Activated gamma-delta T cell (primary cell): Measurements from ENCODE around the gene SERPIND1.

Experiments used
- DNase-seq: peaks from one replicate; lab custom pipeline; 2025; lab: John Stamatoyannopoulos, UW

Gene SERPIND1

GRCh38 chr22:20792966-20793728, 19.2 kb downstream of the SERPIND1 start:
- no peak for DNase-seq

- DNase-seq = no peak
Measured at GRCh38 chr22:20793748-20794649, 20.1 kb downstream of the SERPIND1 start.

DNA sequence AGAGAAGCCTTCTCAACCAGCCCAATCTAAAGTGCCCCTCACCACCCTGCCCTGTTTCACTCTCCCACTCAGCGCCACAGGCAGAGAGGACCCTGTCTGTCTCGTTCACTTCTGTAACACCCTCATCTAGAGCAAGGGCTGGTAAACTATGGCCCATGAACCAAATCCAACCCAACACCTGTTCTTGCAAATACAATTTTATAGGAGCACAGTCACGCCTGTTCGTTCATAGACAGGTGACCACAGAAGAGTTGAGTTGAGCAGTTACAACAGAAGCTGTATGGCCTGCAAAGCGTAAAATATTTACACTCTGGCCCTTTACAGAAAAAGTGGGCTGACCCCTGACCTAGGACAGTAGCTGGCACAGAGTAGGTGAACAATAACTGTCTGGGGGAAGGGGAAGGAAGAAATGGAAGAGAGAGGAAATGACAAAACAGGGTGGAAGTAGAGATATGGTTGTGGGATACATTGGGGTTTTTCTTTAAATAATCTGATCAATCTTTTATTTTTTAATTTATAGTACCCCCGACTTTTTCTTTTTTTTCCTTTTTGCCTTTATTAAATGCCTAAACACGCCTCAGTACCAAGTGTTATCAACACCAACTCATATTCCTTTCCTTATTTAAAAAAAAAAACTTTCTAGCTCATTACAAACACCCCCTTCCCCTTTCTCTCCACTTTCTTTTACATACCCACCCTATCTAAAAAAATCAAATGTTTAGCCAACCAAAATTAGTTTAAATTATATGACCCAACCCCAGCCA, 20.9 kb downstream of the SERPIND1 start:
- no peak for DNase-seq

DNA sequence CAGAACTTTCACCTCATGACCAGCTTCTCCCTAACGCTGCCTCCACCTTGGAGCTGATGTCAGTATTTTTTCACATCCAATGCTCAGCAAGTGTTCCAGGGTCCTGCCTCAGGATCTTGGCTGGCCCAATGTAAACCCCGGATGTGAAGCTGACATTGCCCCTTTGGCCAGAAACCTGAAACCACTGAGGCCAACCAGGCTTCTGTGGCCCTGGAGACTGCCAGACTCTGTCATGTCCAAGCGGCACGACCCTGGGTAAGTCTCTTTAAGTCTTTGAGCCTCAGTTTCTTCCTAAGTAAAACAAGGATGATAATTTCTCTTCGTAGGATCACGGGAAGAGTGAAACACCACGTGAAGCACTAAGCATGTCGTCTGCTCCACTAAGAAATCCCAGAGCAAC, 22.8 kb downstream of the SERPIND1 start:
- no peak for DNase-seq

DNA sequence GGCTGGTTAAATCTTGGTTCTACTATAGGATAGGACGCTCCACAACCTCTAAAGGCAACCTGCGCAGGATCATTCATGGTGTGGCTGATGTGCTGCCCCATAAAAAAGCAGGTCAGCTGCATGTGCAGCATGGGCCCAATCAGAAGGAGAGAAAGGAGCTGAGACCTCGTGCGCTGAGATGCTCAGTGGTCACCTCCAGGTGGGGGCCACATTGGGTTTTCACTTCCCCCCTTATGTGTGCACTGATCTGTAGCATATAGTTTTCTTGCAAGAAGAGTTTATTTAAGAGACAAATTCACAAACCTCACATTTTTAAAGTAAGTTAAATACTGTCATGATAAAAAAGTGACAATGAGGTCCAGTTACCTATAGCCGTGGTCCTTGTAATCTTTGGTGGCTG, 24.3 kb downstream of the SERPIND1 start:
- no peak for DNase-seq

GRCh38 chr22:20798974-20799373, 25.1 kb downstream of the SERPIND1 start:
- DNase-seq = no peak

DNA sequence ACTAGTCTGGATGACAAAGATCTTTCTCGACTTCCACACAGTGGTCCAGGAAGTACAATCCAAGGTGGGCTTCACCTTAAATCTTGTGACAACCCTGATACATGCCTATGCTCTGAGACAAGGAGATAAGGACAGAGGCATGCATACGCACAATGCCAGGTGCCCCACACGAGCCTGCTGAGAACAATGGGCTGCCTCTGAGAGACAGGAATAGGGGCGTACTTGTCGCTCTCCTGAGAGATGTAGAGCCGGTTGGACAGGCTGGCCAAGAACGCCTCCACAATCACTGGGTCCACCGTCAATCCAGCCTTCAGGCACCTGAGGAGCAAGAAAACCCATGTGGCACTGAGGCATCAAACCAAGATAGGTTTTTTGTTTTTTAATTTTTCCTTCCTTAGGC, 25.5 kb downstream of the SERPIND1 start:
- no peak for DNase-seq

- no peak for DNase-seq
Measured at GRCh38 chr22:20802452-20802851, 28.5 kb downstream of the SERPIND1 start.

- no peak for DNase-seq
Measured at GRCh38 chr22:20802922-20803553, 29.1 kb downstream of the SERPIND1 start.

- DNase-seq = no peak
Measured at GRCh38 chr22:20803696-20804324, 29.9 kb downstream of the SERPIND1 start.

GRCh38 chr22:20804650-20805049, 30.7 kb downstream of the SERPIND1 start:
- no peak for DNase-seq

GRCh38 chr22:20805972-20806471, 32.1 kb downstream of the SERPIND1 start:
- DNase-seq = no peak

DNA sequence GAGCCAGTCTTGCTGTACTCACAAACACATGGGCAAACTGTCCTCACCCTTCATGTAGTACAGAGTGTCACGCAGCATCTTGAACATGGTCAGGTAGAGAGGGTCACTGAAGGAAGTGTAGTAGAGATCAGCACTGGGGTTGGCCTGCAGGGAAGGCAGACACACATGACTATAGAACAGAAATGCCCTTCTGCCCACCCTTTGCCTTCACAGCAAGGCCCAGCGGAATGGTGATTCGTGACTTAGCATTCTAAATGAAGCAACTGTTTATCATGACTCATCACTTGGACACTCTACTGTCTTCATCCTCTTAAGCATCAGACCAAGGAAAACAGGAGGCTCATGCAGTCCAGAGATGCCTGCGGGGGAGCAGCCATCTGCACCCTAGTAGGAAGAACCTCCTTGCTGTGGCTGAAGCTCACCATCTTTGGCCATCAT, 33.4 kb downstream of the SERPIND1 start:
- no peak for DNase-seq

DNA sequence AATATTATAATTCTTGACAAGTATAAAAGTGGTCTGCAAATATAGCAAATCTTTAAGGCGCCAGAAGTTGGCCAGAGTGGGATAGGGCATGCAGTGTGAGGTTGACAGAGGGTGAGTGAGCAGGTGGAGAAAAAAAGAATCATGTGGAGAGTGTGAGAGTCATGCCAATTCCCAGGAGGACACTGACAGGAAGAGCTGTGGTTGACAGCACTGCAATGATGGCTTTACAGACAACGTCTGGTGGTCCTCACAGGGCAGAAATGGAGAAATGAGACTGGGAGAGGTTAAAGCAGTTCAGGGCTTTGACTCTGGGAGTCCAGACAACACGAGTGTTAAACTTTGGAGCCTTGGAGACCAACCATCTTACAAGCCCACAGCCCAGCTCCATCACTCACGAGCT, 34.9 kb downstream of the SERPIND1 start:
- no peak for DNase-seq

- no peak for DNase-seq
Measured at GRCh38 chr22:20809538-20810185, 35.7 kb downstream of the SERPIND1 start.

DNA sequence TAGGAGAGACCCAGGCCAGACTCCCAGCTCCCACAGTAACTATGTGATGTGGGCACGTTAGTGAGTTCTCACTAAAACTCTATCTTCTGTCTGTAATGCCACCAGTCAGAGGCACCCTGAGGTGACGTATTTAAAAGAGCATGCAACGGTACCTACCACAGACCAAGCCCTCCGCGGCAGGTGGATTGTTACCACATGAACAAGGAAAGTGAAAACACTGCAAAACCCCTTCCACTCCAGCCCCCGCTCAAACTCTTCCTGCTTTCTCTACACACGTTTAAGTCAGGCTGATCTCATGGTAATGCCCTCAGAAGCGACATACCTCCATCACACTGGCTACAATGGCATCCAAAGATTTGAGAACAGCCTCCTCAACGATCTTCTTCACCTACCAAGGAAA, 36.7 kb downstream of the SERPIND1 start:
- no peak for DNase-seq

DNA sequence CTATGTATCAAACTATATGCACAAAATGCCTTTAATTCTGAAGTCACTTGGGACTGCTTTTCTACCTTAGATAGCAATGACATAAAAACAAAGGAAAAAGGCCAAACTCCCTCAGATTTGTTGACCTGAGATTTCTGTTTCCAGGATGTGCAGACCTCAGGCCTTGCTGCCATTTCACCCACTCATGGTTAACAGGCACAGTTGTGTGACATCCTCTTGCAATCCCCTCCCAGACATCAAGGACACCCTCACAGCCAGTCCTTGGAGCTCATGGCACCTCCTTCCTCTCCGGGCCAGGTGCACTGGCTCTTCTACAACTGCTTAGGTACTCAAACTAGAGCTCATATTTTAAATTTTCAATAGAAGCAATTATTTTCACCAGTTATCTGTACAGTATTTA, 37.3 kb downstream of the SERPIND1 start:
- DNase-seq = no peak

DNA sequence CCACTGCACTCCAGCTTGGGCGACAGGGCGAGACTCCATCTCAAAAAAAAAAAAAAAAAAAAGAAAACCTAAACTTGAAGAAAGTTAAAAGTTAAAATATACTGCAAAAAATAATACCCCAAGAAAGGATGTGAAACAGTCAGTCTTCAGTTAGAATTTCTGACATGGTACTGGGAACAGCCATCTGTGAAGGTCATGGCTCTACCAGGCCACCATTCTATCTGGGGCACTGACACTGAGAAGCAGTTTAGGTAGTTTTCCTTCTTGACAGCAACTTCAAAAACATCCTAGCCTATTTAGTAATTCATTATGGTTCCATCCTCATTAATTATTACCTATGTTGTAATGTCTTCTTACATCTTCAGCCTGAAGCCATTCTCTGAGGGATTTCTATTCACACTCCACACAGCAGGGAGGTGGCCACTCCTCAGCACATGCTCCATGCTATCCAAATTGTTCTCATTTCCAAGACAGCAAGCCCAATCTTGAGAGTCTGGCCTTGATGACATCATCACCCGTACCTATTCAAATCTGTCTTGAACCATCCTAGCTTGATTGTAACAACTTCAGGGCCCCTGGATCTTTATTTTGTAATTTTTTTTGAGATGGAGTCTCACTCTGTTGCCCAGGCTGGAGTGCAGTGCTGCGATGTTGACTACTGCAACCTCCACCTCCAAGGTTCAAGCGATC, 38.2 kb downstream of the SERPIND1 start:
- no peak for DNase-seq

GRCh38 chr22:20813056-20813455, 39.1 kb downstream of the SERPIND1 start:
- no peak for DNase-seq

DNA sequence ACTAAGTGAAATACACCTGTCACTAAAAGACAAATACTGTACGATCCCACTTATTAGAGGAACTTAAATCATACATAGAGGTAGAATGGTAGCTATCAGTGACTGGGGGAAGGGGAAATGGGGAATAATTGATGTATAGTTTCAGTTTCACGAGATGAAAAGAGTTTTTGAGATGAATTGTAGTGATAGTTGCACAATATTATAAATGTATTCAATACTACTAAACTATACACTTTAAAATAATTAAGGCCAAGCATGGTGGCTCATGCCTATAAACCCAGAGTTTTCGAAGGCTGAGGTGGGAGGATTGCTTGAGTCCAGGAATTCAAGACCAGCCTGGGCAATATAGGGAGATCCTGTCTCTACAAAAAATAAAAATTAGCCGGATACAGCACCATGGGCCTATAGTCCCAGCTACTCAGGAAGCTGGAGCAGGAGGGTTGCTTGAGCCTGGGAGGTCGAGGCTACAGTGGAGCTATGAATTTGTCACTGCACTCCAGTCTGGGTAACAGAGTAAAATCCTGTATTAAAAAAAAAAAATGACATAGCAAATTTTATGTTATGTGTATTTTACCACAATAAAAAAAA, 40.4 kb downstream of the SERPIND1 start:
- no peak for DNase-seq
